Measurements from ENCODE around the gene MYO1D. TPM values are rescaled to one million over a fixed set of nuclear protein-coding genes. Genes with fewer than 3 reads are reported as not detected.

MYO1D gene
- total and polyA plus RNA-seq, 8 donors = 22.0 to 92.8 (median 27.4) TPM

- Histone ChIP-seq H3K27me3 (peaks cover 0 to 16% of the 10 kb centered on the region in 2 donors), H3K27ac (peak overlapping the region in 1 of 2 donors; percentile 78), H3K4me1 (peaks cover 7 to 20% of the 10 kb centered on the region in 2 donors), H3K4me3 (no peak overlapping the region), H3K9me3 (no peaks in the 10 kb centered on the region), H3K36me3 (peaks cover 0 to 57% of the 10 kb centered on the region in 2 donors)
- TF ChIP-seq CTCF (IDR thresholded peaks at IDR 0.05) = no peak
- DNase-seq (no peak), ATAC-seq (no peak)
- intact Hi-C loops (cut with DNase I) = loop anchor here in 1 of 2 donors (10.0 kb wide), 1 partner anchor 271 kb away; no protein-coding TSS in a partner anchor
These were observed 392.9 kb downstream of the MYO1D start for GRCh38 chr17:32484041-32484461.

- H3K9me3 ChIP-seq = no peaks in the 10 kb centered on the region
- peak in 1 of 2 donors; percentile 48 for TF ChIP-seq CTCF (IDR thresholded peaks at IDR 0.05)
- intact Hi-C loops (cut with DNase I) = loop anchor here in 1 of 2 donors (10.0 kb wide), 1 partner anchor 271 kb away; no protein-coding TSS in a partner anchor
- DNase-seq (peak in 2 of 4 donors; percentile 83 to 84), ATAC-seq (peak; percentile 57)
- peak overlapping the region in 1 of 2 donors; percentile 78 for H3K27ac ChIP-seq
- peaks cover 0 to 59% of the 10 kb centered on the region in 2 donors for H3K36me3 ChIP-seq
- peaks cover 0 to 16% of the 10 kb centered on the region in 2 donors for H3K27me3 ChIP-seq
- H3K4me3 ChIP-seq = no peak overlapping the region
- peaks cover 7 to 18% of the 10 kb centered on the region in 2 donors for H3K4me1 ChIP-seq
These were observed 393.4 kb downstream of the MYO1D start for GRCh38 chr17:32483451-32484019.

- Histone ChIP-seq H3K27me3 (peaks cover 0 to 10% of the 10 kb centered on the region in 2 donors), H3K27ac (peak overlapping the region in 1 of 2 donors; percentile 78), H3K4me1 (peaks cover 6 to 11% of the 10 kb centered on the region in 2 donors), H3K4me3 (no peak overlapping the region), H3K9me3 (no peaks in the 10 kb centered on the region), H3K36me3 (peaks cover 0 to 59% of the 10 kb centered on the region in 2 donors)
- DNase-seq (no peak), ATAC-seq (no peak)
- intact Hi-C loops (cut with DNase I) = loop anchor here in 1 of 2 donors (10.0 kb wide), 1 partner anchor 272 kb away; no protein-coding TSS in a partner anchor
- no peak for TF ChIP-seq CTCF (IDR thresholded peaks at IDR 0.05)
These were observed 394.2 kb downstream of the MYO1D start for GRCh38 chr17:32482568-32483320.

GRCh38 chr17:32481193-32481592 lies 395.7 kb downstream of the MYO1D start:
- Histone ChIP-seq H3K9me3 (no peaks in the 10 kb centered on the region), H3K27ac (no peak overlapping the region), H3K4me1 (peaks cover 3 to 4% of the 10 kb centered on the region in 2 donors), H3K4me3 (no peak overlapping the region), H3K27me3 (peaks cover 0 to 4% of the 10 kb centered on the region in 2 donors), H3K36me3 (peaks cover 0 to 74% of the 10 kb centered on the region in 2 donors)
- intact Hi-C loops (cut with DNase I) = loop anchor here in 1 of 2 donors (10.0 kb wide), 1 partner anchor 274 kb away; no protein-coding TSS in a partner anchor
- ATAC-seq (no peak), DNase-seq (no peak)
- no peak for TF ChIP-seq CTCF (IDR thresholded peaks at IDR 0.05)

- ATAC-seq (no peak), DNase-seq (no peak)
- peaks cover 0 to 95% of the 10 kb centered on the region in 2 donors for H3K36me3 ChIP-seq
- H3K4me1 ChIP-seq = peaks cover 0 to 3% of the 10 kb centered on the region in 2 donors
- no peaks in the 10 kb centered on the region for H3K9me3 ChIP-seq
- no peaks in the 10 kb centered on the region for H3K27me3 ChIP-seq
- intact Hi-C loops (cut with DNase I) = no loop called here
- TF ChIP-seq CTCF (IDR thresholded peaks at IDR 0.05) = no peak
- no peak overlapping the region for H3K4me3 ChIP-seq
- no peak overlapping the region for H3K27ac ChIP-seq
These were observed 397.8 kb downstream of the MYO1D start for GRCh38 chr17:32479074-32479617.
